GM13976 (cell line): ENCODE measurements around the gene ATXN7.

Source experiments
- DNase-seq: peaks from one replicate; pipeline ENCODE4 v3.0.0; 2012; ENCODE audit warnings: low spot score
- in situ Hi-C: fragments of 300-500 bp; cut with MboI; formaldehyde crosslinking; loops from one replicate; pipeline ENCODE4 v1.12.0; 2022; ENCODE audit warnings: low sequenced_read_pairs, mixed read lengths, inconsistent platforms; ENCODE audit not compliant: unreplicated experiment
- TF ChIP-seq, protein P1 (sequence below): IDR thresholded peaks from 2 replicates; pipeline ENCODE4 v1.5.1; 2012; ENCODE audit warnings: borderline replicate concordance, mild to moderate bottlenecking; ENCODE audit not compliant: insufficient read depth; ENCODE audit errors: extremely low read depth, missing control alignments, control extremely low read depth

Gene ATXN7

DNA sequence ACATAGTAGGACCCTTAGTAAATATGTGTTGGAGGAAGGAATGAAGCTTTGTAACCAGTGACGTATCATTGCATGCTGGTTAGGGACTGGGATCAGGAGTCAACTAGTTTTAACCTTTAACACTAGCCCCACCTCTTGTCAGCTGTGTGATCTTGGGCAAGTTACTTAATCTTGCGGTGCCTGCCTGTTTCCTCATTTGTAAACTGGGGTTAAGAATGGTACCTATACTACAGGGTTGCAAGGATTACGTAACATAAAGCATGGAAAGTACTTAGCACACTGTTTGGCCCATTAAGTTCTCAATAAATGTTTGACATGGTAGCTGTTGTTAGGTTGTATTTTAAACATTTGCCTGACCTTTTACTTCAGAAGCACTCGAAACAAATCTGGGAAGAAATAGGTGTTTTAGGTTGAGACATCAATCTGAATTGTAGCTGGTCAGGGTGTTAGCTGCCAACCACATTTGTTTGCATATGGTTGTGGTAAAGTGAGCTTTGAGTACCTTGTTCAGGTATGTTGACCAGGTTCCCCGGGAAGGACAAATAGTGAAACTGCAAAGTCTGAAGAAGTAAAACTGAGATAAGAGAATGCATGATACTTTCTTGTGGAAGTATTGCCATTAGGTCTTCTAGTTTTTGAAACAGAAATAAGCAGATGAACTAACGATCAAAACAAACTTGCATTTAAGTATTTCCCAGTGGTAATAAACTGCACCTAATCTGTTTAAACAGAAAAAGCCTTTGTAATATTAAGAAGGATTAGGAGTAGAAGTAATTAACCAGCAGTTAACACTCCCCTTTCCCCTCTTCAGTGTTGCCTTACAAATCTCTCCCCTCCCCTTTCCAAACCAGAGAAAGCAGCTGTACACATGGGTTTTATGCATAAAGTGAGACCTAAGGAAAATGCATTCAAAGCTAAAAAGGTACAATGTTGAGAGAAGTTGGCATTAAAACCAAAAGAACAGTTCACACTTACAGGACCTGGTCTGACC, 74.3 kb downstream of the ATXN7 start:
- TF ChIP-seq, protein P1, sequence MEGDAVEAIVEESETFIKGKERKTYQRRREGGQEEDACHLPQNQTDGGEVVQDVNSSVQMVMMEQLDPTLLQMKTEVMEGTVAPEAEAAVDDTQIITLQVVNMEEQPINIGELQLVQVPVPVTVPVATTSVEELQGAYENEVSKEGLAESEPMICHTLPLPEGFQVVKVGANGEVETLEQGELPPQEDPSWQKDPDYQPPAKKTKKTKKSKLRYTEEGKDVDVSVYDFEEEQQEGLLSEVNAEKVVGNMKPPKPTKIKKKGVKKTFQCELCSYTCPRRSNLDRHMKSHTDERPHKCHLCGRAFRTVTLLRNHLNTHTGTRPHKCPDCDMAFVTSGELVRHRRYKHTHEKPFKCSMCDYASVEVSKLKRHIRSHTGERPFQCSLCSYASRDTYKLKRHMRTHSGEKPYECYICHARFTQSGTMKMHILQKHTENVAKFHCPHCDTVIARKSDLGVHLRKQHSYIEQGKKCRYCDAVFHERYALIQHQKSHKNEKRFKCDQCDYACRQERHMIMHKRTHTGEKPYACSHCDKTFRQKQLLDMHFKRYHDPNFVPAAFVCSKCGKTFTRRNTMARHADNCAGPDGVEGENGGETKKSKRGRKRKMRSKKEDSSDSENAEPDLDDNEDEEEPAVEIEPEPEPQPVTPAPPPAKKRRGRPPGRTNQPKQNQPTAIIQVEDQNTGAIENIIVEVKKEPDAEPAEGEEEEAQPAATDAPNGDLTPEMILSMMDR = no peak
- no peak for DNase-seq
- in situ Hi-C loops = no loop called here

DNA sequence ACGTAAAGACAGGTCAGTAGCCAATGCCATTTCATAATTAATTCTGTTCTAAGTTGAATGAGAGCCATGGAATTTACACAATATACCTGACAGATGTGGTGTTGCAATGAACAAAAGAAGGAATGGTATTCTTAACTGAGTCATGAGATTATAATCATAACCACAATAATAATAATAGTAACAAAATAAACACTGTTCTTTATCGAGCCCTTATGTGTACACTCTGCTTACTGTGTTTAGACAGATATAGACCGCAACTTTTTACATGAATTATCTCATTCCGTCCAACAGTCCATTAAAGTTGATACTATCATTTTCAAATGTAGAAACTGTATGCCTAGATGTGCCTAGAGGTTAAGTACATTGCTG, 76.7 kb downstream of the ATXN7 start:
- TF ChIP-seq, protein P1 = no peak
- in situ Hi-C loops = no loop called here
- DNase-seq = no peak

DNA sequence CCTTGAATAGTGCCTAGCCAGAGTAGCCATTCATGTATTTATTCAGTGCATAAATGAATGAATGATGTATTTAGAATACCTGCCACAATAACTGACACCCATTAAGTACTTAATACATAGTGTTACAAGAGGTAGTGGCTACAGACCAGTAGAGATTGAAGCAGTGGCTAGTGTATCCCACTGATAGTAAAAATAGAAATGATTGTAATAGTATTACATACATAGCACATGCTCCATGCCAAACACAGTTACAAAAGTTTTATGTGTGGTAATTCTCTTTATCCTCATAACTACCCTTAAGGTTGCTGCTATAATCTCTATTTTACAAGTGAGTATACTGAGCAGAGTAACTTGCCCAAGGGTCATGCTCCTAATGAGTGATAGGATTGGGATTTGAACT, 78.9 kb downstream of the ATXN7 start:
- TF ChIP-seq, protein P1 = no peak
- no peak for DNase-seq
- in situ Hi-C loops = no loop called here

DNA sequence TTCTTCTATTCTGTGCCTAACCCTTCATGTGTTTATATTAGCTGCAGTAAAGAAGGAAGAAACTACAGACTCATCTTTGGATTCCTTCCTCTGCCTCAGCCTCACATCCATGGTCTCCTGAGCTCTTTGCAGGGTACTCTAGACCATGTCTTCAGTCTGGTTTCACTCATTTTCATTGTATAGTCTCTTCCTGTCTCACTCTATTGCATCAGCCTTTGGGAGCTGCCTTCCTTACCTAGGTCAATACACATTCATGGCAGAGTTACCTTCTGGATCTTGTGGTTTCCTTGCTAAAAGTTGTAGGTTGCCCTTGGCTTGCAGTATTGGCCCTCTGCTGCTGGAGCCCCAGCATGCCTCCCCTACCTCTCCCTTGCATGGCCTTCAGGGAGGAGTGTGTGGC, 80.0 kb downstream of the ATXN7 start:
- no peak for DNase-seq
- TF ChIP-seq, protein P1 = no peak
- in situ Hi-C loops = no loop called here

DNA sequence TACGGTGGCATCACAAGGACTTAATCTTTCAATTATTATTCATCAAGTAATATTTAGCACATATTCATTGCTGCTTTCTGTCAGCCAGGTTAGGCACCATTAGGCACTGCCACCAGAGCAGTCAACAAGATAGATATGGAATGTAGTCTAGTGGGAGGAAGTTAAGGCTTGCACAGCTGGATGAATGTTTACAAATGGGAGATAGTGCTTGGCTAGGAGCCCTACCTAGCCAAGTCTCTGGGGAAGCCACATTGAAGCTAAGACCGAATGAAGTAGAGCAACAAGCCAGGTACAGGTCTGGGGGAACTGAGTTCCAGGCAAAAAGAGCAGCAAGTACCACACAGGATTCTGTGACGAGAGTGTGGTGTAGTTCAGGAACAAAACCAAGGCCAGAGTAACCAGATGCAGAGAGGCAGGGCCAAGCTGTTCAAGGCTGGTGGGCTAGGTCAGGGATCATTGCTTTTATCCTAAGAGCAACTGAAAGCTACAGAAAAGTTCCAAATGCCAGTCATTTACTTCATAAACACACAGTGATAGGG, 82.0 kb downstream of the ATXN7 start:
- in situ Hi-C loops = no loop called here
- no peak for DNase-seq
- TF ChIP-seq, protein P1 = no peak

DNA sequence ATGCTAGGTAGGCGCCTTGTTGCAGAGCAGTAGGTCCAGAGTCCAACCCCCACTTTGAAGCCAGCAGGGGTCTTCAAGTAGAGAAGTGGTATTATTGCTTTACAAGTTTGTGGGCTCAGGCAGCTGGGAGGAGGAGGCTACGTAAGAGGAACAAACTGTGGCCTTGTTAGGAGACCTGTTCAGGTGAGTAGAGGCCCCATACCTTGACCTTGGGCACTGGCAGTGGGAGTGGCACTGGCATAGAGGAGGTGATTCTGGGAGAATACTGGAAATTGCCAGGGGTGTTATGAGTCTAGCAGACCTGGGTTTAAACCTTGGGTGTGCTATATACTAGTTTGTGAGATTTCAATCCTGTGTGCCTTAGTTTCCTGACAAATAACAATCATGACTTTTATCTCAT, 83.1 kb downstream of the ATXN7 start:
- DNase-seq = no peak
- TF ChIP-seq, protein P1 = no peak

More for the DNA sequence above, 83.1 kb downstream of the ATXN7 start:
- in situ Hi-C loops = no loop called here
